Renal pelvis (tissue), 4 donors: Measurements from ENCODE around the gene COL4A5. TPM values are rescaled to one million over a fixed set of nuclear protein-coding genes. Genes with fewer than 3 reads are reported as not detected.

ENCODE experiments used
- DNase-seq: peaks from one replicate; pipeline ENCODE4 v3.0.0-alpha.2; 2013
- polyA plus RNA-seq, 3 donors: library from polyadenylated mRNA; unstranded; fragments of 120-200 nt; gene quantifications; one replicate each; pipeline ENCODE4 v1.2.1, GENCODE V29; 2013; ENCODE audit not compliant: insufficient read length in 3 of 3

COL4A5 gene
- polyA plus RNA-seq, 3 donors = 106 to 138 (median 134) TPM

GRCh38 chrX:108736509-108737479, 297.2 kb downstream of the COL4A5 start, which contains the start of gene IRS4:
TSS of gene IRS4 (minus strand) at chrX:108736563.
- DNase-seq = peak; percentile 70

- DNase-seq = no peak
Measured at GRCh38 chrX:108737754-108738153, 298.1 kb downstream of the COL4A5 start.

GRCh38 chrX:108740299-108740774, 300.7 kb downstream of the COL4A5 start:
- DNase-seq = no peak

Other genes with a start within 250 kb of the COL4A5 start
- 10 to 100 TPM; 13.6 to 18.6 (median 15.5) TPM for gene COL4A6, start 1.4 kb upstream of the COL4A5 start, polyA plus RNA-seq